Measurements from ENCODE around the gene C1QL1.

C1QL1 gene

GRCh38 chr17:45008216-45008615, 40.1 kb upstream of the C1QL1 start:
- DNase-seq (ENCODE audit: low read depth, low spot score) = no peak
- H3K4me1 ChIP-seq (ENCODE audit: insufficient read depth, insufficient read length) = peaks cover 13% of the 10 kb centered on the region
- no peak overlapping the region for H3K4me3 ChIP-seq (ENCODE audit: insufficient read length, low read depth)
- no peaks in the 10 kb centered on the region for H3K27me3 ChIP-seq (ENCODE audit: insufficient read depth, insufficient read length)
- H3K36me3 ChIP-seq (ENCODE audit: insufficient read depth, insufficient read length, low read length) = no peaks in the 10 kb centered on the region
- TF ChIP-seq SUZ12 (IDR thresholded peaks at IDR 0.05; ENCODE audit: extremely low read depth, insufficient read depth, insufficient read length) (no peak), YY1 (IDR thresholded peaks at IDR 0.05; ENCODE audit: insufficient read depth, insufficient read length) (no peak), ZNF274 (IDR thresholded peaks at IDR 0.05; ENCODE audit: low read depth, low read length) (no peak)
- no peaks in the 10 kb centered on the region for H3K9me3 ChIP-seq (ENCODE audit: insufficient read depth, low read length)
- H3K9ac ChIP-seq (ENCODE audit: insufficient read length, low read depth) = no peak overlapping the region

GRCh38 chr17:45006927-45007461, 38.9 kb upstream of the C1QL1 start:
- H3K36me3 ChIP-seq (ENCODE audit: insufficient read depth, insufficient read length, low read length) = no peaks in the 10 kb centered on the region
- H3K9ac ChIP-seq (ENCODE audit: insufficient read length, low read depth) = no peak overlapping the region
- H3K4me1 ChIP-seq (ENCODE audit: insufficient read depth, insufficient read length) = peaks cover 7% of the 10 kb centered on the region
- H3K9me3 ChIP-seq (ENCODE audit: insufficient read depth, low read length) = no peaks in the 10 kb centered on the region
- no peak for DNase-seq (ENCODE audit: low read depth, low spot score)
- H3K4me3 ChIP-seq (ENCODE audit: insufficient read length, low read depth) = no peak overlapping the region
- H3K27me3 ChIP-seq (ENCODE audit: insufficient read depth, insufficient read length) = no peaks in the 10 kb centered on the region
- no peak for TF ChIP-seq SUZ12 (IDR thresholded peaks at IDR 0.05; ENCODE audit: extremely low read depth, insufficient read depth, insufficient read length)
- TF ChIP-seq ZNF274 (IDR thresholded peaks at IDR 0.05; ENCODE audit: low read depth, low read length) = no peak
- no peak for TF ChIP-seq YY1 (IDR thresholded peaks at IDR 0.05; ENCODE audit: insufficient read depth, insufficient read length)

- Histone ChIP-seq H3K27me3 (ENCODE audit: insufficient read depth, insufficient read length) (no peaks in the 10 kb centered on the region), H3K9ac (ENCODE audit: insufficient read length, low read depth) (no peak overlapping the region), H3K4me1 (ENCODE audit: insufficient read depth, insufficient read length) (peaks cover 7% of the 10 kb centered on the region), H3K4me3 (ENCODE audit: insufficient read length, low read depth) (no peak overlapping the region), H3K36me3 (ENCODE audit: insufficient read depth, insufficient read length, low read length) (no peaks in the 10 kb centered on the region), H3K9me3 (ENCODE audit: insufficient read depth, low read length) (no peaks in the 10 kb centered on the region)
- no peak for DNase-seq (ENCODE audit: low read depth, low spot score)
- TF ChIP-seq ZNF274 (IDR thresholded peaks at IDR 0.05; ENCODE audit: low read depth, low read length) (no peak), YY1 (IDR thresholded peaks at IDR 0.05; ENCODE audit: insufficient read depth, insufficient read length) (no peak), SUZ12 (IDR thresholded peaks at IDR 0.05; ENCODE audit: extremely low read depth, insufficient read depth, insufficient read length) (no peak)
These were observed 37.6 kb upstream of the C1QL1 start for GRCh38 chr17:45005700-45006099.

GRCh38 chr17:45004388-45004787, 36.3 kb upstream of the C1QL1 start:
- Histone ChIP-seq H3K9ac (ENCODE audit: insufficient read length, low read depth) (no peak overlapping the region), H3K9me3 (ENCODE audit: insufficient read depth, low read length) (peaks cover 6% of the 10 kb centered on the region; the same call in 1 of the 2 replicates), H3K36me3 (ENCODE audit: insufficient read depth, insufficient read length, low read length) (no peaks in the 10 kb centered on the region), H3K4me1 (ENCODE audit: insufficient read depth, insufficient read length) (peaks cover 5% of the 10 kb centered on the region), H3K4me3 (ENCODE audit: insufficient read length, low read depth) (no peak overlapping the region), H3K27me3 (ENCODE audit: insufficient read depth, insufficient read length) (no peaks in the 10 kb centered on the region)
- TF ChIP-seq SUZ12 (IDR thresholded peaks at IDR 0.05; ENCODE audit: extremely low read depth, insufficient read depth, insufficient read length) = no peak
- DNase-seq (ENCODE audit: low read depth, low spot score) = no peak

GRCh38 chr17:45003877-45004276, 35.8 kb upstream of the C1QL1 start:
- Histone ChIP-seq H3K4me1 (ENCODE audit: insufficient read depth, insufficient read length) (peaks cover 5% of the 10 kb centered on the region), H3K36me3 (ENCODE audit: insufficient read depth, insufficient read length, low read length) (no peaks in the 10 kb centered on the region), H3K4me3 (ENCODE audit: insufficient read length, low read depth) (no peak overlapping the region), H3K9ac (ENCODE audit: insufficient read length, low read depth) (no peak overlapping the region), H3K27me3 (ENCODE audit: insufficient read depth, insufficient read length) (no peaks in the 10 kb centered on the region), H3K9me3 (ENCODE audit: insufficient read depth, low read length) (peaks cover 9% of the 10 kb centered on the region; the same call in 1 of the 2 replicates)
- TF ChIP-seq SUZ12 (IDR thresholded peaks at IDR 0.05; ENCODE audit: extremely low read depth, insufficient read depth, insufficient read length) = no peak
- TF ChIP-seq YY1 (IDR thresholded peaks at IDR 0.05; ENCODE audit: insufficient read depth, insufficient read length) = no peak
- no peak for TF ChIP-seq ZNF274 (IDR thresholded peaks at IDR 0.05; ENCODE audit: low read depth, low read length)
- DNase-seq (ENCODE audit: low read depth, low spot score) = no peak

- no peak overlapping the region for H3K4me3 ChIP-seq (ENCODE audit: insufficient read length, low read depth)
- peaks cover 9% of the 10 kb centered on the region; the same call in 1 of the 2 replicates for H3K9me3 ChIP-seq (ENCODE audit: insufficient read depth, low read length)
- TF ChIP-seq YY1 (IDR thresholded peaks at IDR 0.05; ENCODE audit: insufficient read depth, insufficient read length) (no peak), SUZ12 (IDR thresholded peaks at IDR 0.05; ENCODE audit: extremely low read depth, insufficient read depth, insufficient read length) (no peak), ZNF274 (IDR thresholded peaks at IDR 0.05; ENCODE audit: low read depth, low read length) (no peak)
- no peak for DNase-seq (ENCODE audit: low read depth, low spot score)
- H3K9ac ChIP-seq (ENCODE audit: insufficient read length, low read depth) = no peak overlapping the region
- no peaks in the 10 kb centered on the region for H3K36me3 ChIP-seq (ENCODE audit: insufficient read depth, insufficient read length, low read length)
- H3K4me1 ChIP-seq (ENCODE audit: insufficient read depth, insufficient read length) = peaks cover 16% of the 10 kb centered on the region
- H3K27me3 ChIP-seq (ENCODE audit: insufficient read depth, insufficient read length) = no peaks in the 10 kb centered on the region
These were observed 33.2 kb upstream of the C1QL1 start for GRCh38 chr17:45001310-45001709.

GRCh38 chr17:44999433-44999832, 31.3 kb upstream of the C1QL1 start:
- Histone ChIP-seq H3K9me3 (ENCODE audit: insufficient read depth, low read length) (peaks cover 9% of the 10 kb centered on the region; the same call in 1 of the 2 replicates), H3K27me3 (ENCODE audit: insufficient read depth, insufficient read length) (no peaks in the 10 kb centered on the region)
- no peak for TF ChIP-seq YY1 (IDR thresholded peaks at IDR 0.05; ENCODE audit: insufficient read depth, insufficient read length)
- no peak for TF ChIP-seq SUZ12 (IDR thresholded peaks at IDR 0.05; ENCODE audit: extremely low read depth, insufficient read depth, insufficient read length)
- no peak for TF ChIP-seq ZNF274 (IDR thresholded peaks at IDR 0.05; ENCODE audit: low read depth, low read length)

More at GRCh38 chr17:44999433-44999832, 31.3 kb upstream of the C1QL1 start:
- Histone ChIP-seq H3K4me1 (ENCODE audit: insufficient read depth, insufficient read length) (peaks cover 16% of the 10 kb centered on the region), H3K4me3 (ENCODE audit: insufficient read length, low read depth) (no peak overlapping the region), H3K9ac (ENCODE audit: insufficient read length, low read depth) (no peak overlapping the region), H3K36me3 (ENCODE audit: insufficient read depth, insufficient read length, low read length) (no peaks in the 10 kb centered on the region)
- no peak for DNase-seq (ENCODE audit: low read depth, low spot score)
